GM18502 (cell line): Measurements from ENCODE around the gene NFATC4.
"Not testable (repeated sequence)": the region's sequence is repeated elsewhere in the genome, so short reads cannot be mapped to it uniquely, and the experiment has no call there.

ENCODE experiments used
- ATAC-seq: cut with Tn5 transposase; IDR thresholded peaks from one replicate; pipeline ENCODE4 v1.9.1; 2021; ENCODE audit warnings: mild to moderate bottlenecking; ENCODE audit not compliant: unreplicated experiment, poor library complexity

Gene NFATC4

GRCh38 chr14:24338843-24339242 lies 29.1 kb upstream of the NFATC4 start:
- ATAC-seq = no peak

GRCh38 chr14:24339284-24340151 lies 28.5 kb upstream of the NFATC4 start, which contains the start of gene RIPK3:
Gene RIPK3, minus strand, starts transcription at chr14:24339991. Its CDS starts 165 bp downstream, at chr14:24339826.
- ATAC-seq = peak; percentile 95

GRCh38 chr14:24340606-24341005 lies 27.4 kb upstream of the NFATC4 start:
- no peak for ATAC-seq

- no peak for ATAC-seq
Measured at GRCh38 chr14:24342889-24343288, 25.1 kb upstream of the NFATC4 start.

GRCh38 chr14:24343795-24344660 lies 24.0 kb upstream of the NFATC4 start:
- no peak for ATAC-seq

- ATAC-seq = no peak
Measured at GRCh38 chr14:24347134-24347533, 20.9 kb upstream of the NFATC4 start.

- no peak for ATAC-seq
Measured at GRCh38 chr14:24348186-24348585, 19.8 kb upstream of the NFATC4 start.

GRCh38 chr14:24349742-24350141 lies 18.2 kb upstream of the NFATC4 start:
- no peak for ATAC-seq

GRCh38 chr14:24351517-24351916 lies 16.5 kb upstream of the NFATC4 start:
- no peak for ATAC-seq

GRCh38 chr14:24353559-24354481 lies 14.2 kb upstream of the NFATC4 start:
- ATAC-seq = no peak

GRCh38 chr14:24354482-24354825 lies 13.5 kb upstream of the NFATC4 start:
- ATAC-seq = not testable (repeated sequence)

- no peak for ATAC-seq
Measured at GRCh38 chr14:24355009-24355408, 13.0 kb upstream of the NFATC4 start.

- ATAC-seq = no peak
Measured at GRCh38 chr14:24356208-24356607, 11.8 kb upstream of the NFATC4 start.

GRCh38 chr14:24360281-24360680 lies 7.7 kb upstream of the NFATC4 start:
- ATAC-seq = no peak

- no peak for ATAC-seq
Measured at GRCh38 chr14:24361326-24361725, 6.7 kb upstream of the NFATC4 start.

- ATAC-seq = no peak
Measured at GRCh38 chr14:24362241-24362960, 5.6 kb upstream of the NFATC4 start.

GRCh38 chr14:24363401-24363800 lies 4.6 kb upstream of the NFATC4 start:
- ATAC-seq = no peak

GRCh38 chr14:24364841-24365240 lies 3.1 kb upstream of the NFATC4 start:
- no peak for ATAC-seq

GRCh38 chr14:24365600-24366412 lies 2.2 kb upstream of the NFATC4 start:
- peak; percentile 53 for ATAC-seq
